Astrocyte of the spinal cord (primary cell): ENCODE data around the gene NRXN2.

Experiments used
- DNase-seq: peaks from one replicate; pipeline ENCODE4 v3.0.0; 2011; ENCODE audit warnings: low read depth, low spot score
- H3K4me3 ChIP-seq: 2 replicates; pipeline ENCODE4 v1.5.1; 2011; ENCODE audit warnings: low read depth, mild to moderate bottlenecking, low read length, moderate library complexity
- CTCF ChIP-seq: IDR thresholded peaks from 2 replicates; pipeline ENCODE4 v1.5.1; 2012; ENCODE audit warnings: low read depth, mild to moderate bottlenecking, low read length, inconsistent platforms
- in situ Hi-C: cut with HindIII; loops from 2 replicates; pipeline ENCODE4 v1.10.0; 2017; ENCODE audit warnings: low sequenced_read_pairs

Gene NRXN2

GRCh38 chr11:64610596-64610995, 112.4 kb downstream of the NRXN2 start:
- in situ Hi-C loops: no loop called here
- no peak overlapping the region for H3K4me3 ChIP-seq
- no peak for TF ChIP-seq CTCF
- DNase-seq: no peak

GRCh38 chr11:64609436-64610047, 113.5 kb downstream of the NRXN2 start:
- no peak for TF ChIP-seq CTCF
- in situ Hi-C loops: no loop called here
- no peak for DNase-seq
- H3K4me3 ChIP-seq: no peak overlapping the region

GRCh38 chr11:64608636-64609035, 114.4 kb downstream of the NRXN2 start:
- in situ Hi-C loops: no loop called here
- DNase-seq: no peak
- TF ChIP-seq CTCF: no peak
- no peak overlapping the region for H3K4me3 ChIP-seq

GRCh38 chr11:64608046-64608445, 115.0 kb downstream of the NRXN2 start:
- H3K4me3 ChIP-seq: no peak overlapping the region
- in situ Hi-C loops: no loop called here
- peak; percentile 4 for DNase-seq
- no peak for TF ChIP-seq CTCF

GRCh38 chr11:64607381-64607985, 115.5 kb downstream of the NRXN2 start:
- no peak overlapping the region for H3K4me3 ChIP-seq
- TF ChIP-seq CTCF: no peak
- DNase-seq: no peak
- in situ Hi-C loops: no loop called here

GRCh38 chr11:64606796-64607380, 116.1 kb downstream of the NRXN2 start:
- in situ Hi-C loops: no loop called here

More at GRCh38 chr11:64606796-64607380, 116.1 kb downstream of the NRXN2 start:
- no peak overlapping the region for H3K4me3 ChIP-seq
- TF ChIP-seq CTCF: no peak
- DNase-seq: no peak
